ENCODE results near the gene SLC39A3. TPM values are rescaled to one million over a fixed set of nuclear protein-coding genes. Genes with fewer than 3 reads are reported as not detected.

SLC39A3 gene
- total and polyA plus RNA-seq, 12 donors = 25.1 to 75.8 (median 41.8) TPM

DNA sequence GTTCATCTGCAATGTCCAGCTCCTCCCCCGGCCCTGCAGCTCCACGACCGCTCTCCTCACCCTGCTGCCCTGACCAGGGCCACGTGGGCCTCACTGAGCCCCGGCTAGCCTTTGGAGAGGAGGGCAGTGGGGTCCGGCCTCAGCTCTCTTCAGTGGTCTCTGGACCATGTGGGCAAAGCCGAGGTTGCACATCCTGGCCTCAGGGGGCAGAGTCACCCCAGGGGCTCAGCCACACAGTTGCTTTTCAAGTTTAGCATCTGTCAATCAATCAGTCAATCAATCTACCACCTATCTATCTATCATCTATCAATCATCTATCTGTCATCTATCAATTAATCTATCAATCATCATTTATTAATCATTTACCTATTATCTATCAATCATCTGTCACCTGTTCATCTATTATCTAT is 15.7 kb downstream of the SLC39A3 start:
- peaks cover 12 to 24% of the 10 kb centered on the region in 2 donors for H3K4me1 ChIP-seq (replicated peaks in 1 of 2)
- intact Hi-C loops (cut with DNase I) = no loop called here
- H3K27ac ChIP-seq = no peak overlapping the region
- no peak for TF ChIP-seq POLR2A (IDR thresholded peaks at IDR 0.05)
- TF ChIP-seq, protein P1, sequence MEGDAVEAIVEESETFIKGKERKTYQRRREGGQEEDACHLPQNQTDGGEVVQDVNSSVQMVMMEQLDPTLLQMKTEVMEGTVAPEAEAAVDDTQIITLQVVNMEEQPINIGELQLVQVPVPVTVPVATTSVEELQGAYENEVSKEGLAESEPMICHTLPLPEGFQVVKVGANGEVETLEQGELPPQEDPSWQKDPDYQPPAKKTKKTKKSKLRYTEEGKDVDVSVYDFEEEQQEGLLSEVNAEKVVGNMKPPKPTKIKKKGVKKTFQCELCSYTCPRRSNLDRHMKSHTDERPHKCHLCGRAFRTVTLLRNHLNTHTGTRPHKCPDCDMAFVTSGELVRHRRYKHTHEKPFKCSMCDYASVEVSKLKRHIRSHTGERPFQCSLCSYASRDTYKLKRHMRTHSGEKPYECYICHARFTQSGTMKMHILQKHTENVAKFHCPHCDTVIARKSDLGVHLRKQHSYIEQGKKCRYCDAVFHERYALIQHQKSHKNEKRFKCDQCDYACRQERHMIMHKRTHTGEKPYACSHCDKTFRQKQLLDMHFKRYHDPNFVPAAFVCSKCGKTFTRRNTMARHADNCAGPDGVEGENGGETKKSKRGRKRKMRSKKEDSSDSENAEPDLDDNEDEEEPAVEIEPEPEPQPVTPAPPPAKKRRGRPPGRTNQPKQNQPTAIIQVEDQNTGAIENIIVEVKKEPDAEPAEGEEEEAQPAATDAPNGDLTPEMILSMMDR (IDR thresholded peaks at IDR 0.05) = no peak
- no peak for DNase-seq
- no peaks in the 10 kb centered on the region for H3K36me3 ChIP-seq (replicated peaks in 1 of 2)
- WGBS, 4 donors = 54 to 90% (median 69%) methylated on average over 1 to 7 of the region's 7 CpGs
- peaks cover 5% of the 10 kb centered on the region for H3K27me3 ChIP-seq
- H3K9me3 ChIP-seq (replicated peaks in 1 of 3) = no peaks in the 10 kb centered on the region
- H3K4me3 ChIP-seq = no peak overlapping the region

DNA sequence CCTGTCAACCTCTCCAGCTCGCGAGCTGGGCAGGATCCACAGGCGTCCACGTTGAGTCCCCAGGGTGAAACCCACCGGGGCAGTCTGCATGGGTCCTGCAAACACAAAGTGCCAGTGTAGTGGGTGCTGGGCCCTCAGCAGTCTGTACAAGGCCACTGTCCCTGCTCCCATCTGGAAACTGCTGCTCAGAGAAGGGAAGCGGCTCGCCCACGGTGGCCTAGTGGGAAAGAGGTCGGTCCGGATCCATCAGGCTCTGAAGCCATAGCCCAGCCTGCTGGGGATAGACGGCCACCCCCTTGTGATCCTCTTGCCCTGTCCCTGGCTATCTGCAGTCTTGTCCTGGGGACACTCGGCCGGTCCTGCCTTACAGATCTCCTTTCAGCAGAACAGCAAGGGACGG is 16.1 kb downstream of the SLC39A3 start:
- Histone ChIP-seq H3K36me3 (replicated peaks in 1 of 2) (no peaks in the 10 kb centered on the region), H3K4me1 (replicated peaks in 1 of 2) (peaks cover 12 to 24% of the 10 kb centered on the region in 2 donors), H3K27ac (peak overlapping the region in 2 of 5 donors; percentile 16 to 66), H3K27me3 (peaks cover 5% of the 10 kb centered on the region), H3K9me3 (replicated peaks in 1 of 3) (no peaks in the 10 kb centered on the region), H3K4me3 (no peak overlapping the region)
- intact Hi-C loops (cut with DNase I) = no loop called here
- TF ChIP-seq, protein P1 (IDR thresholded peaks at IDR 0.05) = no peak
- no peak for TF ChIP-seq POLR2A (IDR thresholded peaks at IDR 0.05)
- DNase-seq = no peak
- WGBS, 4 donors = 80 to 82% (median 80%) methylated on average over 7 to 14 of the region's 14 CpGs; no CpG with 5 or more reads in 1 of the 4 donors

DNA sequence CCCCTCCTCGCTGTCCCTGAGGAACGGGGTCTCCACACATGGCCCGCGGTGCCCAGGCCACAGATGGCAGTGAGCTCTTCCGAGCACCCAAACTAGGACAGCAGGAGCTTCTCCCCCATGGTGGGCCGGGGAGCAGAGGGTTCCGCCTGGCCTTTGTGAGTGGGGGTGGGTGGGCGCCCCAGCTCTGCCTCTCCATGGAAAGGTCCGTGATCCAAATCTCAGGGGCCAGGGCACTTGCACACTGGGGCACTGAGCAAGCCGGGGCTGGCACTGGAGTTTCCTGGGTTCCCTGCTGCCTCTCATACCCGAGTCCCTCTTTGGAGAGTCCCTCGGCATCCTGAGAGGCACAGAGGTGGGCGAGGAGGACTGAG is 16.5 kb downstream of the SLC39A3 start:
- Histone ChIP-seq H3K9me3 (replicated peaks in 1 of 3) (no peaks in the 10 kb centered on the region), H3K27ac (peak overlapping the region in 3 of 5 donors; percentile 16 to 73 (median 66)), H3K27me3 (peaks cover 5% of the 10 kb centered on the region), H3K36me3 (replicated peaks in 1 of 2) (no peaks in the 10 kb centered on the region), H3K4me3 (no peak overlapping the region), H3K4me1 (replicated peaks in 1 of 2) (peaks cover 12 to 24% of the 10 kb centered on the region in 2 donors)
- intact Hi-C loops (cut with DNase I) = no loop called here
- TF ChIP-seq, protein P1 (IDR thresholded peaks at IDR 0.05) = no peak
- no peak for TF ChIP-seq POLR2A (IDR thresholded peaks at IDR 0.05)
- 57 to 73% (median 66%) methylated on average over 2 to 13 of the region's 13 CpGs for WGBS, 4 donors
- DNase-seq = no peak

DNA sequence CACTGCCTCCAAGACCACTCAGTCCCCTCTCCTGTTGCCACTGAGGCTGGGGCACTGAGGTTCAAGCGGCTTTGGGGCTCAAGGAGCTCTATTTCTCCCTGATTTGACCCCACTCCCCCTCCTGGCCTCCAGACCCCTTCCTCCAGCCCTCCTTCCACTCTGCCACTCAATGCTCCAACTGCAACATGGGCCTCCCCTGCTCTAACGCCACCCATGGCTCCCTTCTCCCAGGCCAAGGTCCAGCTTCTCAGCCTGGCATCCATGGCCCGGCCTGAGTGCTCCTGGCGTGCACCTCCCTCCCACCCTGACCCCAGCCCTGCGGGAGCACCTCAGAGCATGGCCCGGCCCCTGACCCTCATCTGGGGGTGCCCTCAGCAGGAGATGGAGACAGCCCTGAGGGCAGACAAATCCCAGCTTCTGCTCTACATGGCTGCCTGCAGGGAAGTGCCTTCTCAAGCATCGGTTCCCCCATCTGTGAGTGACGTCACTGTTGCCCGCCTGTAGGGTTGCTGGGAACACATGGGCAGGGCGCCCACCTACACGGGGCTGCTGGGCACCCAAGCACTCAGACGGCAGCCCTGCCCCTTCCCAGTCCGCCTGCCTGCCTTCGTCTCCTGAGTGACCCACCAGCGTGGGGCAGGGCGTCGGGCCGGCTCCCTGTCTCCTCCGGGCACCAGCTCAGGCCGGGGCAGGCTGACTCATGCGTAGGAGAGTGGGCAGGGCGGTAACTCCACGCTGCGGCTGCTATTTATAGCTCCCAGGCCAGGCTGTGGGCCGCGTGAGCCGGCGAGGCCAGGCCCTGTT is 17.1 kb downstream of the SLC39A3 start:
- Histone ChIP-seq H3K27me3 (peaks cover 5% of the 10 kb centered on the region), H3K36me3 (replicated peaks in 1 of 2) (no peaks in the 10 kb centered on the region), H3K4me3 (no peak overlapping the region), H3K9me3 (replicated peaks in 1 of 3) (no peaks in the 10 kb centered on the region), H3K4me1 (replicated peaks in 1 of 2) (peaks cover 12 to 24% of the 10 kb centered on the region in 2 donors), H3K27ac (peak overlapping the region in 3 of 5 donors; percentile 16 to 73 (median 66))
- peak in 1 of 2 donors; percentile 32 for TF ChIP-seq POLR2A (IDR thresholded peaks at IDR 0.05)
- TF ChIP-seq, protein P1 (IDR thresholded peaks at IDR 0.05) = no peak
- 37 to 84% (median 49%) methylated on average over 4 to 28 of the region's 28 CpGs for WGBS, 4 donors
- intact Hi-C loops (cut with DNase I) = no loop called here
- peak; percentile 84 to 94 (median 90) for DNase-seq

All from adrenal gland (tissue), 12 donors.